CD4-positive, alpha-beta memory T cell (primary cell): ENCODE results near the gene PIGS. TPM values are rescaled to one million over a fixed set of nuclear protein-coding genes. Genes with fewer than 3 reads are reported as not detected.
"Not testable (repeated sequence)": the region's sequence is repeated elsewhere in the genome, so short reads cannot be mapped to it uniquely, and the experiment has no call there.

Experiments
- CTCF ChIA-PET: fragments of 350-600 bp; sonication (Branson Sonifier 250); formaldehyde crosslinking; loops from one replicate; lab custom pipeline; 2021; ENCODE audit warnings: inconsistent platforms; ENCODE audit not compliant: partially characterized antibody; lab: Charles Lee
- POLR2A ChIA-PET: fragments of 350-600 bp; sonication (Branson Sonifier 250); formaldehyde crosslinking; loops from one replicate; lab custom pipeline; 2021; ENCODE audit not compliant: partially characterized antibody; lab: Charles Lee
- DNase-seq, 5 donors: peaks; one replicate each; pipeline versions ENCODE4 v3.0.0 to v3.0.0-alpha.2; 2020 to 2022; ENCODE audit warnings: mixed read lengths in 1 of 5
- H3K27ac ChIP-seq: one replicate; pipeline ENCODE4 v1.7.0; 2013; ENCODE audit warnings: low read depth, low read length
- H3K27me3 ChIP-seq: 2 replicates; pipeline ENCODE4 v1.7.0; 2013; ENCODE audit warnings: mild to moderate bottlenecking, low read length, moderate library complexity; ENCODE audit not compliant: insufficient read depth
- H3K36me3 ChIP-seq: 2 replicates; pipeline ENCODE4 v1.7.0; 2013; ENCODE audit warnings: mild to moderate bottlenecking, low read length, moderate library complexity; ENCODE audit not compliant: insufficient read depth
- H3K4me1 ChIP-seq: 2 replicates; pipeline ENCODE4 v1.7.0; 2013; ENCODE audit warnings: mild to moderate bottlenecking, low read length, moderate library complexity; ENCODE audit not compliant: insufficient read depth
- H3K4me3 ChIP-seq, 2 donors: one replicate each; pipeline ENCODE4 v1.7.0; 2013; ENCODE audit warnings: low read length in 2 of 2, mild to moderate bottlenecking in 1 of 2
- H3K9me3 ChIP-seq, 2 donors: one replicate each; pipeline ENCODE4 v1.7.0; 2013; ENCODE audit warnings: low read length in 2 of 2, control low read depth in 1 of 2; ENCODE audit not compliant: control insufficient read depth in 1 of 2
- H3K27ac Mint-ChIP-seq, 7 donors: one replicate each; pipeline ENCODE4 v1.8.0; 2020 to 2021; ENCODE audit warnings: mixed read lengths in 7 of 7, mild to moderate bottlenecking in 6 of 7, inconsistent platforms in 3 of 7, moderate library complexity in 3 of 7
- H3K27me3 Mint-ChIP-seq, 2 donors: one replicate each; pipeline ENCODE4 v1.8.0; 2020 to 2021; ENCODE audit warnings: mixed read lengths in 2 of 2
- H3K36me3 Mint-ChIP-seq, 2 donors: one replicate each; pipeline ENCODE4 v1.8.0; 2020 to 2021; ENCODE audit warnings: mixed read lengths in 2 of 2, inconsistent platforms in 1 of 2, mild to moderate bottlenecking in 1 of 2
- H3K4me1 Mint-ChIP-seq, 4 donors: one replicate each; pipeline ENCODE4 v1.8.0; 2020 to 2021; ENCODE audit warnings: mixed read lengths in 4 of 4, mild to moderate bottlenecking in 1 of 4
- H3K4me3 Mint-ChIP-seq, 8 donors: one replicate each; pipeline ENCODE4 v1.8.0; 2020 to 2021; ENCODE audit warnings: mixed read lengths in 8 of 8, mild to moderate bottlenecking in 7 of 8, moderate library complexity in 6 of 8, inconsistent platforms in 3 of 8
- H3K9me3 Mint-ChIP-seq, 8 donors: one replicate each; pipeline ENCODE4 v1.8.0; 2020 to 2021; ENCODE audit warnings: mixed read lengths in 8 of 8, mild to moderate bottlenecking in 5 of 8, inconsistent platforms in 3 of 8, moderate library complexity in 1 of 8
- intact Hi-C: fragments of 100-400 bp; cut with micrococcal nuclease; formaldehyde crosslinking; loops from one replicate; pipeline ENCODE4 v1.15.1; 2023
- polyA plus RNA-seq, 2 donors: library from polyadenylated mRNA; unstranded; fragments of 300-500 nt; fragmentation: Illumina TruSeq; gene quantifications; one replicate each; pipeline ENCODE4 v1.2.3, GENCODE V29; 2021
- total RNA-seq, 2 experiments: library from RNA; stranded (reverse); gene quantifications; one replicate each; pipeline ENCODE4 v1.2.3, GENCODE V29; 2021

Gene PIGS
- total and polyA plus RNA-seq, 4 experiments from 2014 or later: 57.3 to 69.8 (median 58.1) TPM

DNA sequence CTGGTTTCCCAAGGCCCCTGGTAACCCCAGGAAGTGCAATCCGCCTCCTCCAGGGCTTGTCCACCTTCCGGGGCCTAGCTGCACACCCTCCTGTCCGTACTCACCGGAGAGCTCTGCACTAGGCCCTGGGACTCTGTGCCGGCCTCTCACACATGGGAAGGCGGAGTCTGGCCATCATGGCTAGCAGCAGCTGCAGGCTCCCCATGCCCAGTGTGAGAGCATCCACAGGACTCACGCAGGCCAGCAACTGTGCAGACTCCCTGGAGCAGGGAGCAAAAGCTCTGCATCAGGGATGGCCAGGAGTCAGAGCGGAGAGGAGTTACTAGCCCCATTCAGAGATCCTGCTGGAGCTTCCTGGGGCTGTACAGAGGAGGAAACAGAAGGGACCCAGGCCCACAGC lies 44.9 kb downstream of the PIGS start:
- Mint-ChIP-seq H3K27ac (no peak overlapping the region), H3K9me3 (no peaks in the 10 kb centered on the region), H3K27me3 (peaks cover 0 to 1% of the 10 kb centered on the region in 2 donors), H3K4me1 (no peaks in the 10 kb centered on the region), H3K36me3 (no peaks in the 10 kb centered on the region), H3K4me3 (no peak overlapping the region)
- Histone ChIP-seq H3K4me1 (no peaks in the 10 kb centered on the region), H3K36me3 (no peaks in the 10 kb centered on the region), H3K9me3 (no peaks in the 10 kb centered on the region), H3K27me3 (no peaks in the 10 kb centered on the region), H3K4me3 (no peak overlapping the region), H3K27ac (no peak overlapping the region)
- DNase-seq: no peak
- intact Hi-C loops: no loop called here
- ChIA-PET CTCF (no interaction called here), POLR2A (no interaction called here)

- no peaks in the 10 kb centered on the region for H3K4me1 Mint-ChIP-seq
- H3K27ac Mint-ChIP-seq: no peak overlapping the region
- no peaks in the 10 kb centered on the region for H3K9me3 Mint-ChIP-seq
- H3K4me3 Mint-ChIP-seq: no peak overlapping the region
- Histone ChIP-seq H3K27ac (no peak overlapping the region), H3K27me3 (no peaks in the 10 kb centered on the region), H3K36me3 (no peaks in the 10 kb centered on the region), H3K4me1 (no peaks in the 10 kb centered on the region), H3K9me3 (no peaks in the 10 kb centered on the region), H3K4me3 (no peak overlapping the region)
- intact Hi-C loops: no loop called here
- CTCF ChIA-PET: no interaction called here
- no peaks in the 10 kb centered on the region for H3K27me3 Mint-ChIP-seq
- no peak for DNase-seq
- H3K36me3 Mint-ChIP-seq: no peaks in the 10 kb centered on the region
- POLR2A ChIA-PET: no interaction called here
These were observed 46.6 kb downstream of the PIGS start for GRCh38 chr17:28524476-28525424.

DNA sequence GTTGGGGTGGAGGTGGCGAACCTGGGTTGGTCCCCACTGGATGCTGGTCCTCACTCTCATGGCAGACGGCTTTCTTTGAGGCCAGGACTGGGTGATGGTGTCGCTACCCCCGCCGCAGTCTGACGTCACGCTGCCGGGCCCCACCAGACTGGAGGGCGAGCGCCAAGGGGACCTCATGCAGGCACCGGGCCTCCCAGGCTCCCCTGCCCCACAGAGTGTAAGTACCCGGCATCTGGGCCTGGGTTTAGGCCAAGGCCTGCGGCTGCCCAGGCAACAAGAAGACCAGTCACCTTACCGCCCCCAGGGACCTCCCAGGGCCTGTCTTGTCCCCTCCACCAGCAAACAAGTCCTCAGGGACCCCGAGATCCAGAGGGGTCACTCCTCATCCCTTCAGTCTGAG lies 47.4 kb downstream of the PIGS start:
- POLR2A ChIA-PET: no interaction called here
- H3K4me1 Mint-ChIP-seq: no peaks in the 10 kb centered on the region
- no peaks in the 10 kb centered on the region for H3K36me3 Mint-ChIP-seq
- H3K9me3 ChIP-seq: no peaks in the 10 kb centered on the region
- intact Hi-C loops: no loop called here
- CTCF ChIA-PET: no interaction called here
- no peaks in the 10 kb centered on the region for H3K27me3 Mint-ChIP-seq
- H3K4me3 Mint-ChIP-seq: no peak overlapping the region
- no peaks in the 10 kb centered on the region for H3K36me3 ChIP-seq
- H3K27ac ChIP-seq: no peak overlapping the region
- DNase-seq: no peak
- no peaks in the 10 kb centered on the region for H3K27me3 ChIP-seq
- no peak overlapping the region for H3K27ac Mint-ChIP-seq
- no peaks in the 10 kb centered on the region for H3K9me3 Mint-ChIP-seq
- H3K4me1 ChIP-seq: no peaks in the 10 kb centered on the region
- H3K4me3 ChIP-seq: no peak overlapping the region

- intact Hi-C loops: no loop called here
- H3K27ac ChIP-seq: no peak overlapping the region
- Mint-ChIP-seq H3K27ac (no peak overlapping the region), H3K4me1 (no peaks in the 10 kb centered on the region), H3K9me3 (no peaks in the 10 kb centered on the region), H3K27me3 (no peaks in the 10 kb centered on the region), H3K36me3 (no peaks in the 10 kb centered on the region), H3K4me3 (no peak overlapping the region)
- no peak overlapping the region for H3K4me3 ChIP-seq
- POLR2A ChIA-PET: no interaction called here
- CTCF ChIA-PET: no interaction called here
- H3K9me3 ChIP-seq: no peaks in the 10 kb centered on the region
- H3K27me3 ChIP-seq: no peaks in the 10 kb centered on the region
- no peak for DNase-seq
- H3K4me1 ChIP-seq: no peaks in the 10 kb centered on the region
- H3K36me3 ChIP-seq: no peaks in the 10 kb centered on the region
These were observed 48.1 kb downstream of the PIGS start for GRCh38 chr17:28523186-28523585.

DNA sequence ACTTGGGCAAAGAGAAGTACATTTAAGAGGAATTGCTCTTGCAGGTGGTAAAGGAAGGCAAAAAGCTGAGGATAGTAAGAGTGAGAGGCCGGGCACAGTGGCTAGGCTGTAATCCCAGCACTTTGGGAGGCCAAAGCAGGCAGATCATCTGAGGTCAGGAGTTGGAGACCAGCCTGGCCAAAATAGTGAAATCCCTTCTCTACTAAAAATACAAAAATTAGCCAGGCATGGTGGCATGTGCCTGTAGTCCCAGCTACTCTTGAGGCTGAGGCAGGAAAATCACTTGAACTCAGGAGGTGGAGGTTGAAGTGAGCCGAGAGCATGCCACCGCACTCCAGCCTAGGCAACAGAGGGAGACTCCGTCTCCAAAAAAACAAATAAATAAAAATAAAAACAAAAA lies 49.0 kb downstream of the PIGS start:
- H3K27ac ChIP-seq, H3K27me3 Mint-ChIP-seq, H3K27ac Mint-ChIP-seq, H3K9me3 ChIP-seq, H3K27me3 ChIP-seq, H3K36me3 Mint-ChIP-seq, CTCF ChIA-PET, DNase-seq, intact Hi-C loops, H3K9me3 Mint-ChIP-seq, H3K4me3 ChIP-seq, H3K4me3 Mint-ChIP-seq, H3K36me3 ChIP-seq, H3K4me1 ChIP-seq, POLR2A ChIA-PET, H3K4me1 Mint-ChIP-seq: not testable (repeated sequence)

DNA sequence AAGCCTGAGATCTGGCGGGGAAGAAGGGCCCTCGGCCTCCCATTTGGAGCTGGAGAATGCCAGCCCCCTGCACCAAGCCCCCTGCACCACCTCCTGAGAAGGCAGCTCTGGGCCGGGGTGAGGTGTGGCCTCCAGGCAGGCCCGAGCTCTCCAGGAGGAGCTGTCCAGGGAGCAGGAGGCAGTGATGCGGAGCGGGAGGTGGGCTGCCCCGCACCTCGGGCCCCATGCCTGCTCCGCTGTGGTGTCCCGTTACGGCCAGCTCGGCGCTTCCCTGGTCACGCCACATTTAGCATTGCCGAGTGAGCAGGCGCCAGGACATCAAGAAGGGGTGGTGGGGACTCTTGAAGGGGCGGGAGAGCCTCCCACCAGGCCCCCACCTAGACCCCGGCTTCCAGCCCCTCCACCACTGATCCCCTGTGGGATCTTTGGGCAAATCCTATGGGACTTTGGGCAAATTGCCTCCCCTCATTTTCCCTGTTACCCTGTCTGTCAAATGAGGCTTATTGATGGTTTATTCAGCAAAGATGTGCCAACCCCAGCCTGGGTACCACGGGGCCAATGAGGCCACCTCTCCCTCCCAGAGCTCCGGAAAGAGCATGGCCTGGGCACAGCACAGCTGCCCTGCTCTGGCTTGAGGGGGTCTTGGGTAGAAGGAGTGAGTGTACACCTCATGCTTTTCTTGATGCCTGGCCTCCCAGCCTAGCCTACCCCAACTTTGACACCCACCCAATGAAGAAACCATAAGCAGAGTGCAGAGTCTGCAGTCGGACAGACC lies 49.8 kb downstream of the PIGS start:
- intact Hi-C loops: no loop called here
- Histone ChIP-seq H3K36me3 (no peaks in the 10 kb centered on the region), H3K4me3 (no peak overlapping the region), H3K27ac (no peak overlapping the region), H3K9me3 (no peaks in the 10 kb centered on the region), H3K4me1 (no peaks in the 10 kb centered on the region), H3K27me3 (no peaks in the 10 kb centered on the region)
- ChIA-PET POLR2A (no interaction called here), CTCF (no interaction called here)
- Mint-ChIP-seq H3K27me3 (no peaks in the 10 kb centered on the region), H3K27ac (no peak overlapping the region), H3K4me1 (no peaks in the 10 kb centered on the region), H3K9me3 (no peaks in the 10 kb centered on the region), H3K4me3 (no peak overlapping the region), H3K36me3 (no peaks in the 10 kb centered on the region)
- no peak for DNase-seq

GRCh38 chr17:28520687-28521086 lies 50.6 kb downstream of the PIGS start:
- Mint-ChIP-seq H3K36me3 (no peaks in the 10 kb centered on the region), H3K27me3 (no peaks in the 10 kb centered on the region), H3K9me3 (no peaks in the 10 kb centered on the region), H3K4me3 (no peak overlapping the region), H3K27ac (no peak overlapping the region), H3K4me1 (no peaks in the 10 kb centered on the region)
- intact Hi-C loops: no loop called here
- H3K4me3 ChIP-seq: no peak overlapping the region
- no peaks in the 10 kb centered on the region for H3K9me3 ChIP-seq
- CTCF ChIA-PET: no interaction called here
- DNase-seq: no peak
- no peaks in the 10 kb centered on the region for H3K36me3 ChIP-seq
- no peak overlapping the region for H3K27ac ChIP-seq
- H3K27me3 ChIP-seq: no peaks in the 10 kb centered on the region
- H3K4me1 ChIP-seq: no peaks in the 10 kb centered on the region
- POLR2A ChIA-PET: no interaction called here
